ENCODE data around the gene MMP15. TPM values are rescaled to one million over a fixed set of nuclear protein-coding genes. Genes with fewer than 3 reads are reported as not detected.

The MMP15 gene
- total and polyA plus RNA-seq, 7 donors: 2.5 to 6.5 (median 5.9) TPM

GRCh38 chr16:58085171-58085570 lies 59.6 kb downstream of the MMP15 start:
- Histone ChIP-seq H3K27ac (no peak overlapping the region), H3K4me1 (no peaks in the 10 kb centered on the region), H3K36me3 (ENCODE audit: insufficient read depth in 1 of 2, low read depth in 1 of 2) (no peaks in the 10 kb centered on the region), H3K4me3 (no peak overlapping the region), H3K27me3 (ENCODE audit: insufficient read depth in 3 of 3, low read length in 2 of 3) (no peaks in the 10 kb centered on the region), H3K9me3 (no peaks in the 10 kb centered on the region)
- no peak for DNase-seq
- no peak for TF ChIP-seq CTCF (IDR thresholded peaks at IDR 0.05)
- no peak for ATAC-seq
- WGBS, 3 donors: 90 to 93% (median 93%) methylated on average over 11 of the region's 11 CpGs
- intact Hi-C loops (cut with DNase I): no loop called here

- ATAC-seq: no peak
- TF ChIP-seq CTCF (IDR thresholded peaks at IDR 0.05): no peak
- Histone ChIP-seq H3K4me3 (no peak overlapping the region), H3K36me3 (ENCODE audit: insufficient read depth in 1 of 2, low read depth in 1 of 2) (no peaks in the 10 kb centered on the region), H3K27ac (no peak overlapping the region), H3K27me3 (ENCODE audit: insufficient read depth in 3 of 3, low read length in 2 of 3) (no peaks in the 10 kb centered on the region), H3K4me1 (no peaks in the 10 kb centered on the region), H3K9me3 (no peaks in the 10 kb centered on the region)
- intact Hi-C loops (cut with DNase I): no loop called here
- WGBS, 3 donors: 84 to 90% (median 85%) methylated on average over 21 of the region's 21 CpGs
- DNase-seq: no peak
Measured at GRCh38 chr16:58085584-58086251, 60.2 kb downstream of the MMP15 start.

GRCh38 chr16:58086381-58087208 lies 61.0 kb downstream of the MMP15 start:
- Histone ChIP-seq H3K4me3 (no peak overlapping the region), H3K27ac (no peak overlapping the region), H3K4me1 (no peaks in the 10 kb centered on the region), H3K27me3 (ENCODE audit: insufficient read depth in 3 of 3, low read length in 2 of 3) (no peaks in the 10 kb centered on the region), H3K36me3 (ENCODE audit: insufficient read depth in 1 of 2, low read depth in 1 of 2) (no peaks in the 10 kb centered on the region), H3K9me3 (no peaks in the 10 kb centered on the region)
- WGBS, 3 donors: 81 to 88% (median 87%) methylated on average over 19 of the region's 19 CpGs
- no peak for DNase-seq
- ATAC-seq: no peak
- intact Hi-C loops (cut with DNase I): no loop called here
- TF ChIP-seq CTCF (IDR thresholded peaks at IDR 0.05): no peak

GRCh38 chr16:58087209-58087913 lies 61.8 kb downstream of the MMP15 start:
- Histone ChIP-seq H3K4me1 (no peaks in the 10 kb centered on the region), H3K4me3 (no peak overlapping the region), H3K27ac (no peak overlapping the region), H3K36me3 (ENCODE audit: insufficient read depth in 1 of 2, low read depth in 1 of 2) (no peaks in the 10 kb centered on the region), H3K9me3 (no peaks in the 10 kb centered on the region), H3K27me3 (ENCODE audit: insufficient read depth in 3 of 3, low read length in 2 of 3) (no peaks in the 10 kb centered on the region)
- no peak for DNase-seq
- WGBS, 3 donors: 87 to 91% (median 89%) methylated on average over 23 of the region's 23 CpGs
- no peak for TF ChIP-seq CTCF (IDR thresholded peaks at IDR 0.05)
- intact Hi-C loops (cut with DNase I): no loop called here
- ATAC-seq: no peak

All from psoas muscle (tissue), 8 donors.